NCI-H2029 treated with DMSO at 0.1 percent for 48 hours (cell line): ENCODE data around the gene OTOP3.

Experiments
- DNase-seq: peaks from one replicate; lab custom pipeline; 2025; lab: John Stamatoyannopoulos, UW

OTOP3 gene

GRCh38 chr17:74939534-74939933 lies 3.8 kb downstream of the OTOP3 start:
- no peak for DNase-seq

DNA sequence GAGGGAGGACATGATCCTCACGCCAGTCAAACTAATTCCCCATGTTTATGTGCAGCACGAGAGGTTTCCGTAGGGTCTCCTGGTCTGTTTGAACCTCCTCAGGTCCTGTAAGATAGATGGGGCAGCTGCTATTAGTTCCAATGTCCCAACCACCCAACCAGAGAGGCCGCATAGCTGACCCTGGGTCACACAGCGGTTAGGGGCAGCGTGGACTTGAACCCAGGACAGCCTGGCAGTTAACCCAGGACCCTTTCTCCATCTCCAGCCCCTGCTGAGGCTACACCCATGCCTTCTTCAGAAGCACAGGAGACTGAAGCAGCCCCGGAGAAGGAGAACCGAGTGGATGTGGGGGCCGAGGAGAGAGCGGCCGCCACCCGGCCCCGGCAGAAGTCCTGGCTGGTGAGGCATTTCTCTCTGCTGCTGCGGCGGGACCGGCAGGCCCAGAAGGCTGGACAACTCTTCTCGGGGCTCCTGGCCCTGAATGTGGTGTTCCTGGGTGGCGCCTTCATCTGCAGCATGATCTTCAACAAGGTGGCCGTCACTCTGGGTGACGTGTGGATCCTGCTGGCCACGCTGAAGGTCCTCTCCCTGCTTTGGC lies 5.5 kb downstream of the OTOP3 start:
- DNase-seq: no peak

- no peak for DNase-seq
Measured at GRCh38 chr17:74943808-74944522, 8.3 kb downstream of the OTOP3 start.

DNA sequence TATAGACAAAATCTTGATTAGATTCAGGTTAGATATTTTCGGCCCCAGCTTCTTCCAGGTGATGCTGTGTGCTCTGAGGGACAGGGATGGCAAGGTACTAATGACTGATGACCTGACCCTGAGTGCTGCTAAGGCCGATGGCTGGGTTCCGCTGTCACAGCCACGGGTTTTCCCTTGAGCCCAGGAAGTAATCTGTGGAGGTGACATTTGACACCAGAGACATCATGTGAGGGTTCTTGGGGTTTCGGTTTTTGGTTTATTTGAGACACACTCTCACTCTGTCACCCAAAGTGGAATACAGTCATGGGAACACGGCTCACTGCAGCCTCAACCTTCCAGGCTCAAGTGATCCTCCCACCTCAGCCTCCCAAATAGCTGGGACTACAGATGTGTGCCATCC lies 9.8 kb downstream of the OTOP3 start:
- DNase-seq: no peak

DNA sequence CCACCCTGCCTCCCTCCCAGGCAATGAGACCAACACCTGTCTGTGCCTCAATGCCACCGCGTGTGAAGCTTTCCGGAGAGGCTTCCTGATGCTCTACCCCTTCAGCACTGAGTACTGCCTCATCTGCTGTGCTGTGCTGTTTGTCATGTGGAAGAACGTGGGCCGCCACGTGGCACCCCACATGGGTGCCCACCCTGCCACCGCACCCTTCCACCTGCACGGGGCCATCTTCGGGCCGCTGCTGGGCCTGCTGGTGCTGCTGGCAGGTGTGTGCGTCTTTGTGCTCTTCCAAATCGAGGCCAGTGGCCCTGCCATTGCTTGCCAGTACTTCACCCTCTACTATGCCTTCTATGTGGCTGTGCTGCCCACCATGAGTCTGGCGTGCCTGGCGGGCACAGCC lies 10.9 kb downstream of the OTOP3 start:
- no peak for DNase-seq

DNA sequence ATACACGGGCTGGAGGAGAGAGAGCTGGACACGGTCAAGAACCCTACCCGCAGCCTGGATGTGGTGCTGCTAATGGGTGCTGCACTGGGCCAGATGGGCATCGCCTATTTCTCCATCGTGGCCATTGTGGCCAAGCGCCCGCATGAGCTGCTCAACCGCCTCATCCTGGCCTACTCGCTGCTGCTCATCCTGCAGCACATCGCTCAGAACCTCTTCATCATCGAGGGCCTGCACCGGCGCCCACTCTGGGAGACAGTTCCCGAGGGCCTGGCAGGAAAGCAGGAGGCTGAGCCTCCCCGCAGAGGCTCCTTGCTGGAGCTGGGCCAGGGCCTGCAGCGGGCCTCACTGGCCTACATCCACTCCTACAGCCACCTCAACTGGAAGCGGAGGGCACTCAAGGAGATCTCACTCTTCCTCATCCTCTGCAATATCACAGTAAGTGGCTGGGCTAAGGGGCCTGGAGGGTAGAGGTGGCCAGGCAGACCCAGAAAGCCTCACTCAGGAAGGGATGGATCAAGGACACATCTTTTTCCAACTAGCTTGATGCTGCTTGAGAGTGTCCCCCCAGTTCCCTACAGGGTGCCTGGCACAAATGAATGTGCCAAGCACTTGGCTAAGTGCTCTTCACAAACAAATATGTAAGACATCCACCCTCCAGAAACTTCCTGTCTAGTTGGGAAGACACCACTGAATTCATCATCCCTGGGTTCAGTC lies 11.5 kb downstream of the OTOP3 start:
- DNase-seq: no peak

DNA sequence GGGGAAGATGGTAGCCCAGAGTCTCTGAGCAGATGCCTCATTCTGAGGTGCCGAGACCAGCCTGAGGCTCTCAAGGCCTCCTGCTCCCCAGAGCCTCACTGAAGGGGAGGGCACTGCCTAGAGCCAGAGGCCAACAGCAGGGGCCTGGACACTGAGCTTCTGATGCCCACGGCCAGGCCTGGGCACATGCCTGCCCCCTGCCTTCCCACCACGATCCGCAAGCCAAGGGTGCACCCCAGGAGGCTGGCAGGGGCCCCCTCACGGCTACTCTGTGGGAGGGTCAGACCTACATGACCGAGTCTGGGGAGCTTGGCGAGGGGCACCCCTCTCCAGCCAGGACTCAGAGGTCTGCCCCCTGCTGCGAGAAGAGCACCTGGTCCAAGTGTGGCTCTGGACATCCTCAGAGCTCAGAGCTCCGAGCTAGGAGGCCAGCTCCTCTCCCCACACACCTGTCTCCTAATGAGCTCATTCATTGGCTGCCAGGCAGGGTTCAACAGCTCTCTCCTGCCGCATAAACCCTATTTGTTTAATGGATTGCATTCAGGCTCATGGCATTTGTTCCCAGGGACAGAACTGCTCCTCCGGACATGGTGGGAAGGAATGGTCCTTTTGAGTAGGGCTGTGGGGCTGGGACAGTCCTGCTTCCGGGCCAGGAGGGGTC lies 13.9 kb downstream of the OTOP3 start:
- DNase-seq: no peak

- DNase-seq: no peak
Measured at GRCh38 chr17:74950207-74950606, 14.5 kb downstream of the OTOP3 start.

DNA sequence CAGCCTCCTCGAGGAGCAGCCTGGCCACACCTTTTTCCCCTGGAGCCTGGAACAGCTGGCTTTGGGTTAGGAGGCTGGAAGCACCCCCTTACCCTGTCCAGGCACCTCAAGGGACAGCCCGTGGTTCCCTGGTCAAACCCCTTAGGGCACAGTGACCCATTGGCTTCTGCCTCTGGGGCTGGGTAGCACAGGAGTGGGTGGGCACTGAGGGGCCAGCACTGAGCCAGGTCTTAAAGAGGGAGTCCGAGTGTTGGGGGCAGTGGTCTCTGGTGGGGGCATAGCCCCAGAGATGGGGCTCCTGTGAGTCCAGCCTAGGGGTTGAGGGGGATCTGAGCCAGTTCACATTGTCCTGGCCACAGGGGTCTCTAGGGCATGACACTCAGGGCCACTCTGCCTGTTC lies 15.4 kb downstream of the OTOP3 start:
- no peak for DNase-seq

GRCh38 chr17:74951680-74952421 lies 16.2 kb downstream of the OTOP3 start:
- DNase-seq: no peak

- no peak for DNase-seq
Measured at GRCh38 chr17:74952431-74953133, 16.9 kb downstream of the OTOP3 start.

GRCh38 chr17:74953134-74953687 lies 17.5 kb downstream of the OTOP3 start:
- DNase-seq: no peak

DNA sequence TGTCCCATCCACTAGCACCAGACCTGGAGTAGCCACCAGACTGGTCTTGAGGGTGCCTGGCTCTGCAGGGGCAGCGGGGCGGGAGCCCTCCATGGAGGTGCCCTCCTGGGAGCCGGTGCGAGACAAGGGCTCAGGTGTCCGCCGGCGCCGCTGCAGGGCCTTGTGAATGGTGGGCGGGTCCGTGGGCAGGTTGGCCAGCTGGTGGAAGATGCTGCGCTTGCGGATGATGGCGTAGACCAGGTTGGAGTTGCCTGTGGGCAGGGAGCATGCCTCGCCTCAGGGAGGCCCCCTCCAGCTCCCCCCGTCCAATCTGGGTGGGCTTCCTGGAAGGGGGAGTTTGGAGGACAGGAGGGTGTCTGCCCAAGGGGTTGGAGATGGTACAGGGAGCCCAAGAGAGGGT lies 18.4 kb downstream of the OTOP3 start:
- DNase-seq: no peak

DNA sequence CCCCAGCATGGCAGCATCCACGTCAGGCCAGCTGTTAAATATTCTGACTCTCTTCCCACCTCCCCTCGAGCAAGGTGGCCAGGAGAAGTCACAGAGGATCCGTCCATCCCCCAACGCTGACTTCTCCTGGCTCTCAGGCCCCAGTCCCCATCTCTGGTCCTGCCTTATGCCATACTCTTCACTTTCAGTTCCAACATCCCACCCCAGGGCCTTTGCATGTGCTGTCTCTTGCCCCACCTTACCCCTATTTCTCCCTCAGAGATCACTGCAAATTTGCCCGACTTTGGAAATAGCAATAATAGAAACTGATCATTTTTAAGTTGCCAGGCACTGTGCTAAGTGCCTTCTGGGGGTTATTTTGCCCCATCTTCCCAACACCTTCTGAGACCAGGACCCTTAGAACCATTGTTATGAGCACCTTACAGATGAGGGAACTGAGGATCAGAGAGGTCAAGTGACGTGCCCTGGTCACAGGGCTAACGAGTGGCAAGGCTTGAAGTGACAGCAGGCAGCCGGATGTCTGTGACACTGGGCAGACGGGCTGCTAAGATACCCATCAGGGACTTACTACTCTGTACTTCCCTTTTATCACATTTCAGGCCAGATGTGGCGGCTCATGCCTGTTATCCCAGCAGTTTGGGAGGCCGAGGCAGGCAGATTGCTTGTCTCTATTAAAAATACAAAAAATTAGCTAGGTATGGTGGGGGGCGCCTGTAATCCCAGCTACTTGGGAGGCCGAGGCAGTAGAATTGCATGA lies 19.1 kb downstream of the OTOP3 start:
- no peak for DNase-seq

- no peak for DNase-seq
Measured at GRCh38 chr17:74956093-74956492, 20.4 kb downstream of the OTOP3 start.

- DNase-seq: no peak
Measured at GRCh38 chr17:74957935-74958740, 22.4 kb downstream of the OTOP3 start.

DNA sequence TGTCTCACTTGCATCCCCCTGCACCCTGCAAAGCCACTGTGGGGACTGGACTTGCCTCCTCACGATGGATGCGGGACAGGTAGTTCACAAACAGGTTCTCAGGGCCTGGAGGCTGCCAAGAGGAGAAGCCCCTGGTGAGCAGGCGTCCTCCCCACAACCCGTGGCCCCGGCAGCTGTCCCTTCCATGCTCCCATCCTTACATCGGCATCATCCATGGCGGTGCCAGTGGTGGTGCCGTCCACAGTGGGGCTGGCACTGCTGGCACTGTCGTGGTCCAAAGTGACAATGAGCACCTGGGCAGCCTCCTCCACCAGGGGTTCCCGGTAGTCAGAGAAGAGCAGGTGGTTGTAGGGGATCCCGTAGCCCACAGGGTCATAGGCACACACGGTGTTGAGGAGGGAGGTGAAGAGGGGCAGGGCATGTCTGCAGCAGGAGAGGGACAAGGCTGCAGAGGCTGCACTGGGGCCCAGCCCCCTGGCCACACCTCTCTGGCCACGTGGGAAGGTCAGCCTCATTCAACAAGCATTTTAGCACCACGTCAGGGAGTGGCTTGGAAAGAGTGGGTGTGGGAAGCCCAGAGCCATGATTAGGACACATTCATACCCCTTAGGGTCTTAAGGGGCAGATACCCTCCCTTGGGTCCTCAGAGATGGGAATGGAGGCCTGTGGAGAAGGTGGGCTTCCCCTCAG lies 24.3 kb downstream of the OTOP3 start:
- DNase-seq: no peak

- no peak for DNase-seq
Measured at GRCh38 chr17:74960570-74961342, 25.1 kb downstream of the OTOP3 start.
